ENCODE results near the gene RND3.

Gene RND3

DNA sequence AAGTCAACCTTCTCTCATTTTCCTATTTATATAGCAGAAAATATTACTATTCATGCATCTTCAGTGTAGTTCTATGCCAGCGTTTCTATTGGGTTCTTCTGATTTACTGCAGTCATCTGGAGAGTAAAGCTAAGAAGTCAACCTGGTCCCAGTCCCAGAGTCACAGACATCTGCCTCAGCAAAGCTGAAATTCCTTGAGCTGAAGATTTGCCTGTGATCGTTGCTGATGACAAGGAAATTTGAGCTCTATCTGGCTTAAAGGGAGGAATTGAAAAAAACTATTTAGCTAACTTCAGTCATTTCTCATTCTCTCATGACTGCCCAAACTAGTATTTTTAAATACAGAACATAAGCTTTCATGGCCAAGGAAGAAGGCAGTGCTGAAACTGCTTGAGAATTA, 45.7 kb downstream of the RND3 start:
- no peak for DNase-seq (ENCODE audit: low read depth, low spot score)

DNA sequence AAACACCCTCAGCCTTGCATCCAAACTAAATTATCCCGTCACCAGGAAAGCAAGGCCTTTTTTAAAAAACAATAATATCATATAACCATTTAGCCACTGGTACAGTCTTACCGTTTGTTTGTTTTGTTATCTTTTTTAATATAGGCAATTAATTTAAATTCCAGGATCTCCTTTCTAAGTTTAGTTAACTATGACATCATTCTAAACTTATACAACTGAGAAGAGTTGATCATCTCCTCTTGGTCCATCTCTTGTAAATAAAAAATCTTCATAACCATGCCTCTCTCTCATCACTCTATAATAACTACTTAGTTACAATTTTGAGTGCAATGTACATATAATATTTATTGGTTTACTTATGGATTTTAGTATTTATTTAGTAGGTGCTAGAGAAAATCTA, 46.2 kb downstream of the RND3 start:
- no peak for DNase-seq (ENCODE audit: low read depth, low spot score)

- DNase-seq (ENCODE audit: low read depth, low spot score) = no peak
These were observed 48.8 kb downstream of the RND3 start for GRCh38 chr2:150438654-150439053.

DNA sequence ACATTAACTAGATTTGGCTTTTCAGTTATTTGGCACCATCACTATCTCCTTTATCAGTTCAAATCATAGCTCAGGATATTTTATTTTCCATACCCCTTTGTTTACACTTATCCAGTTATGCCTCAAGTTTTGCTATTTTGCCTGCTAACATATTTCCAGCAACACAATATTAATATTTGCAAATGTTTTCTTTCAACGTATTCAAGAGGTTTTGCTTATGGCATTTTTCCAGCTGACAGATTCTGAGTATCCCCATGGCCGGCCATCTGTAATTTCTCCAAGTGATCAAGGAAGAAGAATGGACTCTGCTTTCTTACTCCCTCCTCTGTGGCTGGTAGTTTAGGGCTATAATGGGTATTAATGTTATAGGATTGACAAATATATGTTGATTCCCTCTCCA, 49.4 kb downstream of the RND3 start:
- DNase-seq (ENCODE audit: low read depth, low spot score) = no peak

GRCh38 chr2:150432312-150432625, 55.2 kb downstream of the RND3 start:
- DNase-seq (ENCODE audit: low read depth, low spot score) = no peak

- DNase-seq (ENCODE audit: low read depth, low spot score) = no peak
These were observed 55.7 kb downstream of the RND3 start for GRCh38 chr2:150431561-150432311.

DNA sequence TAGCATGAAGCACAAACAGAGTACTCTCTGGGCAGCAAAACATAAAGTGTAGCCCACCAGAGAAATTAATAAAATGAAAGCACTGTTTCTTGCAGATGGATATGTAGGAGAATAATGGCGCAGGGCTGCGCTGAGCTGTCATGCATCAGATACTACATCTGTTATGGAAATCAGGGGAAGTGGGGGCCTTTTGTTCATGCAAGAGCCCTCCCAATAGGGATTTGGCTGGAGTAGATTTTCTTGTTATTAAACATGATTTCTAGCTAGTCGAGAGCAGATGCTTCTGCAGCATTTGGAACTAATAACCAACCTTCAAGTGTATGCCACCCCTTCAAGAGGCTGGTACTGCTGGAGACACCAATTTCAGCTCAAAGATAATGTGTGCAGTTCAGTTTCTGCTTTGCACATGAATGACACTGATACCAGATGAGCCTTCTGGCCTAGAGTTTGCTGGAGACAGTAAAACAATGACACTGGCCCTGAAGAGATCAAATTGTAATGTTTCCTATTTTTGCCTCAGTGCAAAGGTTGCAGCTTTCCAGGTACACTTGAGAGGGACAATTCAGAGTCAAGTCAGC, 58.0 kb downstream of the RND3 start:
- DNase-seq (ENCODE audit: low read depth, low spot score) = no peak

- no peak for DNase-seq (ENCODE audit: low read depth, low spot score)
These were observed 58.8 kb downstream of the RND3 start for GRCh38 chr2:150428641-150429040.

DNA sequence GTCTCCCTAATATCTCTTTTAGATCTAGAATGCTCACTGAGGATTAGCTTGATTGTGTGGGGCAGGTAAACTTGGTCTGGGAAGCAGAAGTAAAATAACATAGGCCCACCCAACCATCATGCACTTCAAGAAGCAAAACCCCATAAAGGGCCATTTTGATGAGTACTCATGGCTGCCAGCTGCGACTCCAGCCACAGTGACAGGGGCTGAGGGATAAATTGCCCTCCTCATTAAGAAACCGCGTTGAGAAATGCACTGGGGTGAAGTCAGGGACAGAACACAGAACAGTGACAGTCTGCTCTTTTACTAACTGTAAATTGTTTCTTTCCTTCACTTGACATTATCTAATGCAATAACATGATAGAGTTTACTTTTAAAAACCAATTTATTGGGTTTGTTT, 60.2 kb downstream of the RND3 start:
- DNase-seq (ENCODE audit: low read depth, low spot score) = no peak

DNA sequence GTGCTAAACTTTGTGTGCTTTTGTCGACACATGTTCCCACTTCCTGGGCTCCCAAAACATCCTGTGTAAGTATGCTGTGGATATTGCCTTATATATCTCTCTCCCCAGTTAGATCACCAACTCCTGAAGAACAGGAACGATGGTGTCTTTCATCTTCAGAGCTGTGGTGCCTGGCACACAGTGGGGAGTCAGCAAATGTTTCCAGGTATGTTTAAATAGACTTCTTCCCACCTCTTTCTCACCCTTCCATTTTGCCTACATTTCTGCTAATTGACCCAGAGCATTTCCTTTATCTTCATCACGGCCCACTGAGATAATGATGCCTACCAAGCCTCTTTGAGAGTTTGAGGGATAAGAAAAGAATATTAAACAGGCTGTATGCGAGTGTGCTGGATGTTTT, 60.7 kb downstream of the RND3 start:
- no peak for DNase-seq (ENCODE audit: low read depth, low spot score)

DNA sequence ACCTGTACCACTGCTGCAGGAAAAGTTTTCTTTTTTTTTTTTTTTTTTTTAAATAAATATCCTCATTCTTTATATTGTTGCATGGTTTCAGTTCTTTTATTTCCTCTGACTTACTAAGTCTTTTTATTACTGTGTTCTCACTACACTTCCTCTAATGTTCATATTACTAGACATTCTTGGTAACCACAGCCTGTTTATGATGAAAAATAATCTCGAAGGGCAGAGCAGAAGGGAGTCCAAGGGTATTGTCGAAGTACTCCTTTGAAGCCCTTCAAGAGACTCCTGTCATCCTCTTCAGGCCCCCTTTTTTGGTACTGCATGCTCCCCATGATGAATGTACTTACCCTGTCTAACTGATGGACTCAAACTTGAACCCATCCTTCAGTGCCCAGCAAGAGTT, 61.2 kb downstream of the RND3 start:
- DNase-seq (ENCODE audit: low read depth, low spot score) = no peak

DNA sequence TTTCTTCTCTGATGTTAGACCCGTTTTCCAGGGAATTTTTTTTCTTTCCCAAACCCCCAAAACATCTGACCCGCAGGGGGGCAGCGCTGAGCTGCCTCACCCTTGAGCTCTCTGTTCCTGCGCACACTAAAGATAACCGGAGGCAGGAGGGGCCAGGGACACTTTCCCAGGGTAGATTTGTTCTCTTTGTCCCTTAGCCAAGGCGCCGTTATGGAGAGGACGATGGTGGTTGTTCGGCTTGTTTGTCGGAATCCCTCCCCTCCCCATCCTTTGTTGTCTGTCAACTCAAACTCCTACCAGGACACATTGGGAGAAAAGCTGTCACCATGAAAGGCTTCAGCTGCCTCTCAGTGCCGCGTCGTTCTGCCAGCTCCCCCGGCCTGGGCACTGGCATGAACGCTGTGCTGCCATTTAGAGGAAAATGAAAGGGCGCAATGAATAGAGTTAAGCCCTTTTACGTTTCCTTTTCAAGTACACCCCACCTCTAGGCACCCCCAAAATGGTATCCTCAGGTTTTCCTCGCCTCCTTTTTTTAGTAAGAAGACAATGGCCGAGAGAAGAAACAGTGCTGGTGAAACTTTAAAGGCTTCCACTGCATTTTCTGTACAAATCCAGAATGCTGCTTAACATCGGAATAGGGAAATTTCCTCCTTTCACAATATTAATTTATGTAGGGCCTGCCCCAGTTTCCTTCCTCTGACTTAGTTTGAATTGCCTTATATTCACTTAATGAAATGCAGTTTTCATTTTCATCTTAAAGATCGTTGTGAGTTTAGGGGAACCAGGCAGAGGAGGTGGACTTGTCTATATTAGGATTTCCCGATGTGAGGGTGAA, 62.1 kb downstream of the RND3 start:
- no peak for DNase-seq (ENCODE audit: low read depth, low spot score)

- no peak for DNase-seq (ENCODE audit: low read depth, low spot score)
These were observed 63.1 kb downstream of the RND3 start for GRCh38 chr2:150424406-150424805.

DNA sequence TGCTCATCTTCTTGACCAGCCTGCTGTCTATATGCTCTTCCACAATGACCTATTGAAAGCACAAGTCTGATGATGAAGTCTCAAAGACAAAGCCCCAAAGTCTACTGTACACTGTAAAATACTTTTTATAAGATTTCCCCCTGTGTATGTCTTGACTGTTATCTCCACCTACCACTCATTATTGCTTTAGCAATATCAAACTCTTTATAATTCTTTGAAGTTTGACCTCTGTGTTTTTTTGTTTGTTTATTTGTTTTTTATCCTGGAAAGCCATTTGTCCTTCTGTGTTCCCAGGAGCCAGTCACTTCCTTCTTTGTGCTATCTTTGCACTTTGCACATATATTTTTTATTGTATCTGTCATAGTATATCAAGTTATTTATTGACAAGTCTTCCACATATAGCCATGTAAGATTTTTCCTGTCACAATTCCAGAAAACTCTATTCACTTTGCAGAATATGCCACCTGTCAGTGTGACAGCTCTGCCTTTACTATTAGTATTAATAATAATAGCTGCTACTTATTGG, 66.3 kb downstream of the RND3 start:
- no peak for DNase-seq (ENCODE audit: low read depth, low spot score)

DNA sequence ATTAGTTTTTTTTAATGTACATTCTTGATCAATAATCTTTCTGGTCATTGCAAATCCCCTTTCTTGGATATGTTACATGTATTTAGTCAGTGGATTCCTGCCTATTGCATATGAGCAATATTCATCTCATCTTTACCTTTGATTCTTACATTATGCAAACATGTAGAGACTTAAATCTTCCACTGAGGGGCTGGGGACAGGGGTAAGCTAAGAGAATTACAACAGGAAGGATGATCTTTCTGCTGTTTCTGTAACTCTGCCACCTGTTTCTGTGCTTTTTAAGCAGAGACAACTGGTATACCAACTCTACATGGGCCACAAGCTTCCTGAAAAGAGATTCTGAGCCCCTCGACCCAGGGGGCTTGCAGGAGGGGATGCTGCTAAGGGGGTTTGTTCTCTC, 68.6 kb downstream of the RND3 start:
- no peak for DNase-seq (ENCODE audit: low read depth, low spot score)
